Astrocyte of the hippocampus (primary cell): Measurements from ENCODE around the gene CST6.
A peak's percentile ranks its signal among the peaks of the same experiment; 100 is the strongest.
"Not testable (repeated sequence)": the region's sequence is repeated elsewhere in the genome, so short reads cannot be mapped to it uniquely, and the experiment has no call there.

Experiments used
- DNase-seq: peaks from one replicate; pipeline ENCODE4 v3.0.0; 2011; ENCODE audit warnings: low read depth, low spot score

Gene CST6

DNA sequence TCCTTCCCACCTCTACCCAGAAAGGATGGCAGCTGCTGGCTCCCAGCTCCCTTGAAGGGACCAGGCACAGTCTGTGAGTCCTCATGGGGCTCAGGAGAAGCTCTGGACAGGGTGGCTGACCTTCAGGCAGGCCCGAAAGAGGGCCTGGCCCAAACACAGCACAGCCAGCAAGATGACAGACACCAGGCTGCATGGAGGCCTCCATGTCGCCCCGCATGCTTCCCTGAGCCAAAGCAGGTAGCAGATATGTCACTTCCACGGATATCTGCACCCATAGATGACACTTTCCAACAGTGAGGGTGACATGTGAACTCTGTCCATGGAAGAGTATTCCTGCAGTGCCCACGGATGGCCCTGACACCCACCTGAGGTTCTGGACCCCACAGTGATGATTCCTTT, 28.2 kb upstream of the CST6 start:
- no peak for DNase-seq

DNA sequence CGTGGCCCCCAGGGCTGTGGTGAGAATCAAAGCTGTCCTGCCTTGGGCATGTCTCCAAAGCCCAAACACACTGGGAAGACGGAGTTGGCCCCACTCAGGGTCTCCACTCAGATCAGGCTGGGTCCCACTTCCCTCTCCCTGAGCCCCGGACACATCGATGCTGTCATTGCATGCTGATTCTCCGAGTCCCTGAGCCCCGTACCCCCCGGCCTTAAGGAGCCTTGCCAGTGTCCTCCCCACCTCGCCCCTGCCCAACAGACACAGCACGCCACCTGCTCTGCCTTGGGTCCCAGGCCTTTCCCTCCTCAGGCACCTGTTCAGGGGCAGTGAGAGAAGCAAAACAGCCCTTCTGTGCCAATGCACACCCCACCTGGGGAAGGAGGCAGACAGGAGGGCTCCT, 24.5 kb upstream of the CST6 start:
- no peak for DNase-seq

DNA sequence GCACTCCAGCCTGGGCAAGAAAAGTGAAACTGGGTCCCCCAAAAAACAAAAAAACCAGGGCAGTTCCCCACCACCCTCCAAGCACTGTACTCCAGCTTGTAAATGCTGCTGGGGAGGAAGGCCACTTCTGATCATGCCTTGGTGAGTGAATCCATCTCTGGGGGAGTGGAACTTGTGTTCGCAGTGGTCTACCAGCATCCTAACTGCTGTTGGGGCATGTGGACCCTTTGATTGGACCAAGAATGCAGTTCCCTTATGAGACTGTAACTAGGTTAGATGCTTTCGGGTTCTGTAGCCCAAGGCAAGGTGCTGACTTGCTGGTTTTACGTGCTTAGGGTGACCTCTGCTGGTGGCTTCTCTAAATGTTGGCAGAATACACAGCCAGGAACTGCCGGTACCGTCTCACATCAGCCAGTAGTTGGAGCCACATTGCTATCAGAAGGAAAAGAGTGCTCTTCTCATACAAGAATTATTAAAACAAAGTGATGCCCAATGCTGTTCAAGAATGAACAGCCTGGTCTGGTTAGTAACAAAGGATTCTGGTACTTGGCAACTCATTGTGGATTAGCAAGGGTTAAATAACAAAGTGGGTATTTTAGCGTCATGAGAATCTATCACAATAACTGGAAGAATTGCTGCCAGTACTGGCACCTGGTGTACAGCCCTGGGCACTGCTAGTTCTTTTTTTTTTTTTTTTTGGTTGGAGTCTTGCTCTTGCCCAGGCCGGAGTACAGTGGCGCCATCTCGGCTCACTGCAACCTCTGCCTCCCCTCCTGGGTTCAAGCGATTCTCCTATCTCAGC, 22.8 kb upstream of the CST6 start:
- peak; percentile 97 for DNase-seq

DNA sequence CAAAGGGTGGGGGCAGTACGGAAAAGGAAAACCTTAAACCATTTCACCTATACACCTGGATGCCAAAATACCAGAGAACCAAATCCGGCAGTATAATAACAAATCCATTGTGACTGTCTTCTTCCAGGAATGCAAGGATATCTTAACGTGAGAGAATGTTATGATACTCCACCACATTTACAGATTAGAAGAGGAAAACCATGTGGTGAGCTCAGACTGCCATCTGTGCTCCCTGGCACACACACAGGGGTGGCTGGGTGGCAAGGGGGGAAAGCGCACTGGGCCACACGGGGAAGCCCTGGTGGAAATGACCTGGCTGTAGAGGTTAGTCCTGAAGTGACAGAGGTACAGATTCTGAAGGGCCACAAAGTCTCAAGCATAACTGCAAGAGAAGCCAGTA, 19.8 kb upstream of the CST6 start:
- no peak for DNase-seq

DNA sequence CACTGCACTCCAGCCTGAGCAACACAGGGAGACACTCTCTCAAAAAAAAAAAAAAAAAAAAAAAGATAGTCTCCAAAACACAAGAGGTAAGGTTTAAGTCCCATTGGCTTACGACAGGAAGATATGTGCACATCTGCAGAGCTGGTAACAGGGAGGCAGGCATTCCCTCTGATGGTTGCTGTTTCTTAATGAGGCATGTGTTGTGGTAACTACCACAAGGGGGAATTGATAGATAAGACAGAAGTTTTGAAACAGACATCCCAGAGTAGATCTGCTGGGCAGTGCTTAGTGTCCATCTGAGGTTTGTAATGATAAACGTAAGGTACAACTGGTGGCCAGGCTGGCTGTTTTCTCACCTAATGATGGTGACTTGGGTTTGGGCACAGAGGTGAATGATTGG, 14.5 kb upstream of the CST6 start:
- DNase-seq = no peak

DNA sequence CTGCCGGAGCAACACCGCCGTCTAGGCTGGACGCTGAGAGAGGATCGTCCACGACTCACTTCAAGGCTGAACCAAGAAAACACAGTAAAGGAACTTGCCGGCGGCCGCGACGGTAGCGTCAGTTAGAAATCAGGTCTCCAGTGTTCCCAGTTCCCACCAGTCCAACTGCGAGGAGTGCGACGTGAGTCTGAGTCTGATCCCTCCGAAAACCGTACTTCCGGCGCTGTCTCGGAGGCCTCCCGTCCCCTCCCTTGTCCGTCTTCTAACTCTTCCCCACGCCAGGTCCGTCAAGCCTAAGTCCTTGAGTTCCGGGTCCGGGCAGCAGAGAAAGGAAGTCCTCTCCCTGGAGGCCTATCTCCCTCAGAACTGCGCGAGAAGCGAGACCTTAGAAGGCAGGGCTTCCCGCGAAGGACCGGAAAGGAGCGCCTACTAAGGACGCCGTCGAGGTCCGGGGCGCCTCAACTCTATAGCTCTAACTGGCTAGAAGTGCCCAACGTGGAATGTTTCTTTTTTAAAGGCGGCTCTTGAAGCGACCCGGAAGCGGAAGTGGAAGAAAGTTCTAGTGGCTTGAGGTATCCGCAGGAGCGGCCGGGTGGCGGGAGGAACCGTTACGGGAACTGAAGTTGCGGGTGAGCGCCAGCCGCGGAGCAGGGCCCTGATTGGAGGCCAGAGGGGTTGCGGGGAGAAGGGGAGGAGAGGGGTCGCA, 9.7 kb upstream of the CST6 start, which contains the start of the genes BANF1 and EIF1AD:
BANF1 (plus strand) TSS at position 562 of the 706 bp plus-strand sequence. CDS start 748 bp downstream, outside the sequence.
EIF1AD (minus strand) TSS at position 216 of the 706 bp plus-strand sequence. CDS start 1,768 bp downstream, outside the sequence.
- DNase-seq = peak; percentile 98

DNA sequence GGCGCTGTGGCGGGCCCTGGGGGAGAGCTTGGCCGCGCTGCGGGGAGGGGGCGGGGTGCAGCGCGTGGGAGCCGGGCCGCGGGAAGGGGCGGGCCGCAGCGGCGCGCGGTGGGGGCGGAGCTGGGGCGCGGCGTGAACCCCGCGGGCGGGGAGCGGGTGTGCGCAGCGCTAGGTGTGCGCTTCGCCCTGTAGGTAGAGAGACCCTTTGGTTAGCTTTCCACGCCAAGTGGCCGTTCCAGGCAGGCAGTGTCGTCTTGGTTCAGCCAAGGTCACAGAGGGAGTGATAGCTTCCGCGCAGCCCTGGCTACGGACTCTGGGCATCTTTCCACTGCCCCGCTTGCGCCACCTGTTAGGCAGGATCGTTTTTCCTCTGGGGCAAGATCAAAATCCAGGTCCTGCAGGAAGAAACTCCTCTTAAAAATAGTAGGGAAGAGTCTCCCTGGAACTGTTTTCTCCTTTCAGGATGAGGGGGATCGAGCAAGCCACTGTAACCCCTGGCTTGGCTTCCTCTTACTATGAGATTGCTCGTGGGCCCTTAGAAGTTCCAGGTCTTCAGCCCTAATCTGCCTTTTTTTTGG, 9.1 kb upstream of the CST6 start:
- peak; percentile 75 for DNase-seq

DNA sequence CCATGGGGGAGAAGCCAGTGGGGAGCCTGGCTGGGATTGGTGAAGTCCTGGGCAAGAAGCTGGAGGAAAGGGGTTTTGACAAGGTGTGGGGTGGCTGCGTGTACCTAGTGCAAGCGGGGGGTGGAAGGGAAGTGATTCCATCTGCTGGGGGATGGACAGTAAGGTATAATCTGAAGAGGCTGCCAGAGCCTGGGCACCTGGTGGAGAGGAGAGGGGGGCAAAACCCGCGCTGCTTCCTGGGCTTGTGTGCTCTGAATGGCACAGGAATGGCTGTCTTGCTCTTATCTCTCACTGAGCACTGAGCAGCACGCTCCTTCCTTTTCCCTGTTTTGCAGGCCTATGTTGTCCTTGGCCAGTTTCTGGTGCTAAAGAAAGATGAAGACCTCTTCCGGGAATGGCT, 8.5 kb upstream of the CST6 start:
- no peak for DNase-seq

DNA sequence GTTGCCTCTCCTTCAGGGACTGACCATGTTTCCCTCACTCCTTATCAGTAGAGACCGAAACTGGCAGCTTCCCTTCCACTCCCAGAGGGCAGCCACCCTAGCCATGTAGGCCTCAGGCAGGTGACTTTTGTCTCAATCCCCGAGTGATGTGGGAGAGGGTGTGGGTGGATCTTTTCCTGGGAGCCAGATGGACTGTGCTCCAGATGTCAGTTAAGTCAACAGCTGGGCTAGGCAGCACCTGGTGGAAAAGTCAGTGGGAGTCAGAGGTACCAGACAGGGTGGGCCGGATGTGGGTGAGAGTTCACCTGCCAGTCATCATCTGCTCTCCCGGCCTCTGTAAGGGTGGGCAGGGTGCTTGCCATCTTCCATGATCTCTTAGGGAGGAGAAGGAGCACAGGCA, 7.6 kb upstream of the CST6 start:
- DNase-seq = no peak

DNA sequence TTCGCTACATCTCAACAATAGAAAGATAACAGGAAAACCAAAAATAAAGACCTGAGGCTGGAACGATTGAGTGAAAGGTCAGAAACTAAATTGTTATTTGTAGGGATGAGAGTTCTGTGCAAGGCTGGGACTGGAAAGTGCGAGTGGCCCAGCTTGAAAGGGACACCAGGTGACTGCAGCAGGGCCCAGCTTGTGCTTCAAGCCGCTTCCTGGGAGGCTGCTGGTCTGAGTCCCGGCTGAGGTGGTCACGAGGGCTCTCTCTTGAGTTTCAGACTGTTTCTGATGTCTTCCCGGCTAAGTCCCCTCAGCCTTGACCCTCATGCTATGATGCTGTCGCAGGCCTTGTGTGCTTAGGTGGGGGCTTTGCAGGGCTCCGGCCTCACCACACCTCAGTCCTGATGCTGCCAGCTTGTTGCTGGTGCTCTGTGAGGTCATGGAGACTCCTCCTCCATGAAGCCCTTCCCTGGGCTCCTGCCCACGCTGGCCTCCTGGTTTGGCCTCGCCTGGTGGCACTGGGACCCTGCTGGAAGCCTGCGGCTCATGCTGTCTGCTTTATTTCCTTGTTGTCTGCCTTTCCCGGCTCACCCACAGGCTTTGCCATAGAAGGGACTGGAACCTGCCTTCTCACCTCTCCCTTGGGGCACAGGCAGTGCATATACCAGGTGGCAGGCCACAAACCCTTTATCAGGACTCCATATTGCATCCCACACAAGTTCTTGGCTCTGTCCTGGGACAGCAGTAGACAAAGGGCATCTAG, 5.5 kb upstream of the CST6 start:
- DNase-seq = no peak

DNA sequence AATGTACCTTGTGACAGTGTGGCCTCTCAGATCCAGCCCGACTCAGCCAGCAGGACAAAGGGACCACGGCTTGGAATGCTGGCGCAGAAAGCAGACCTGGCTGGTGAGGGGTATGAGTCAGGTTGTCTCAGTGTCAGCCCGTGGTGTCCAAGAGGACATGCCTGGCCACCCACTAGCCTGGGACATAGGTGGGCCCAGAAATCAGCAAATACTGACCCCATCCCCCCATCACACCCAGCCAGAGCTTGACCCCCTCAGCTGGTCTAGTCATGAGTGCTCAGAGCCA, 5.0 kb upstream of the CST6 start:
- DNase-seq = no peak

DNA sequence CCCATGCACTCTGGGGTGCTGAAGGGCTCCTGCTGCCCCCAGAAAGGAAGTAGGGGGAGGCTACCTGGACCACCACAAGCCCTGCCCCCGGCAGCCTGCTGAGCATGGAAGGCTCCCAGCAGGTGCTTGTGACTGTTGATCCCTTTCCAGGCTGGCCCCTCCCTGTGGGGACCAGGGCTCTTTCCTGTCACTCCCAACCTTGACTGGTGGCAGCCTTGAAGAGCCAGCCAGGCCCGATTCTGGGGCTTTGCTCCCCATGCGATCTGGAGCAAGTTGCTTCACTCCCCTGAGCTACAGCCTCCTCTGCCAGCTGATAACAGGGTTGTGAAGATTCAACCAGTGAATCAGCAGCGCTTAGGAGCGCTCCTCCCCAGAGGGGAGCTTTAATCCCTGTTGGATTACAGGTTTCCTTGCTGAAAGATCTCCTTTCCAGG, 4.6 kb upstream of the CST6 start:
- no peak for DNase-seq

DNA sequence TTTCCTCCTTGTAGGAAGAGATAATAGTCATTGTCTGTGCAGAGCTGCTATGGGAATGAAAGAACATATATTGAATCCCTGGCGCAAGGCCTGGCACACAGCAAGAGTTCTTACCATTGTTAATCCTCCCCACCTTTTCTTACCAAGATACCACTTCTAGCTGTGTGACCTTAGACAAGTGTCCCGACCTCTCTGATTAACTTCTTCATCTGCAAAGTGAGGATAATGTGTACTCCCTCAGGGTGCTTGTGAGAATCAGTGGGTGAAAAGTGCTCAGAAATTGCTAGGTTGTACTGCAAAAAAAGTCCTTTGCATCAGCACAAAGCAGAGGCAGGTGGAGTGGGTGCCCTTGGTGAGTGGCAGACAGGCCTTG, 3.7 kb upstream of the CST6 start:
- no peak for DNase-seq

DNA sequence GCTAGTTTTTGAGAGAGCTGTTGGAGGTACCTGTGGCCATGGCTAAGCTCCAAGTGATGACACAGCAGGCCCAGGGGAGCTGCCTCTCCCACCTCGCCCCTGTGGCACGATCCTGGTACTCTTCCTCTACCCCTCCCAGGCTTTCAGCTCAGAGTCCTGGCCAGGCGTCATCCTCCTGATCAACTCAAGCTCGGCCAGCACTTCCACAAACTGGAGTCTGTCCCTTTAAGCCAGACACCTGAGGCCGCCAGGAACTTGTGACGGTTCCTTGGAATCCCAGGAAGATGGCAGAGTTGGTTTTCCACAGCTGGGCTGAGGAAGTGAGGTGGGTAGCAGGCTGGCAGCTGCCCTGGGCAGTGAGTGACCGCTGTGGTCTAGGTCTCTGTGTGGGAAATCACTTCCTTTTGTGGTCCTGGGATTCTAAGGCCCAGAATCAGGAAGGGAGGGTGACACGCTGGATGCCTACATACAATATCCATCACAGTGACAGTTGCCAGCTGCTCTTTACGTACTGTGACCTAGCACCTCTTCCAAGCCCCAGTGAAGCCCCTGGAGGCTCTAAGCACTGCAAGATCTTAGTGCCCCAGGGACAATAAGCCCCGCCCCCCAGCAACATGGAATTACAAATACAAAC, 3.2 kb upstream of the CST6 start:
- no peak for DNase-seq

DNA sequence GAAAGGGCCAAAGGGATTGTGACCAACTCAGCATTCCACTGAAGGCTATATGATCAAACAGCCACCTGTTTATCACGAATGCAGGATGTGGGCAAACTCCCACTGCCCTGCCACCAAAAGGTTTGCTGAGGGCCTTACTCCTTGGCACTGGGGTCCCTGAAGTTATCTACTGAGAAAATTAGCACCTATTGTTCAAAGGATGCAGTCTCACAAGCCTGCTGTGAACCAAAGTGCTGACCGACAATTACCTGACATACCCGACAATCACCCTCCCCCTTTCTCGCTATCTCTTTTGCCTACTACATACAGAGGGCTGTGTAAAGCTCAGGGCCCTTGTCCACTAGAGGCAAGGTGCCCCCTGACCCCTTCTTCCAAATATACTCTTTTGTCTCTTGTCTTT, 1.8 kb upstream of the CST6 start:
- DNase-seq = not testable (repeated sequence)

DNA sequence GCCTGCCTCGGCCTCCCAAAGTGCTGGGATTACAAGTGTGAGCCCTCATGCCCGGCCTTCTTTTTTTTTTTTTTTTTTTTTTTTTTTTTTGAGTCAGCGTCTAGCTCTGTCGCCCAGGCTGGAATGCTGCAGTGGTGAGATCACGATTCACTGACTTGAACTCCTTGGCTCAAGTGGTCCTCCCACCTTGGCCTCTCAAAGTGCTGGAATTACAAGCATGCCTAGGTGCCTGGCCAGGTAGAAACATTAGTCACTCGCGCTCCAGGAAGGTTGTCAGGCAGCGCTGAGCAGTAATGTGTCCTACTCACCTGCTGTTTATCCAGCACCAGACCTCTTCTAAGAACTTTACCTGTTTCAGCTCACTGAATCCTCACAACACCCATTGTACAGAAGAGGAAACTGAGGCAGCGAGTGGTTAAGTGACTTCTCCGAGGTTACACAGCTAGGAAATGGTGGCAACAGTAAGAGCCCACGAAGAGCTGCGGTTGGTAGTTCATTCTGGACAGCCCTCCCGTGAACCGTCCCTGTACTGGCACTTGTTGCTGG, 496 bp upstream of the CST6 start:
- DNase-seq = peak; percentile 77

DNA sequence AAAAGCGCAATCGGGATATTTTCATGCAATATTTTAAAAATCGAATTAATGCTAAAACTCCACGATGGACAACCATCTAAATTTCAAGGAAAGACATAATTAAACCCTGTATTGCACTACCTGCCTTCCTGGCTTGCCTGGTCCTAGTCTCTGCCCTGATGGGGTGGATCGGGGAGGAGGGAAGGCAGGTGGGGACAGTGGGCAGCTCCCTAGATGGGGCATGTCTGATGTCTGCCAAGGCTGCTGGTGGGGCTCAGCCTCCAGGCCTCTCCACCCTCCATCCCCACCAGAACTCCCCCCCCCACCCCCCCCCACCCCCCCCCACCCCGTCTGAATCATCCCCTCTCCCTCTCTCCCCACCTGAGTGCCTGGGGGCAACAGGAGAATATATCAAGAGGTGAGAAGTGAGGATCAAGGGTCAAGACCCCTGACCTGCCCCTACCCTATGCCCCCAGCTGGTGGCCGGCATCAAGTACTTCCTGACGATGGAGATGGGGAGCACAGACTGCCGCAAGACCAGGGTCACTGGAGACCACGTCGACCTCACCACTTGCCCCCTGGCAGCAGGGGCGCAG, 650 bp downstream of the CST6 start:
- DNase-seq = no peak

DNA sequence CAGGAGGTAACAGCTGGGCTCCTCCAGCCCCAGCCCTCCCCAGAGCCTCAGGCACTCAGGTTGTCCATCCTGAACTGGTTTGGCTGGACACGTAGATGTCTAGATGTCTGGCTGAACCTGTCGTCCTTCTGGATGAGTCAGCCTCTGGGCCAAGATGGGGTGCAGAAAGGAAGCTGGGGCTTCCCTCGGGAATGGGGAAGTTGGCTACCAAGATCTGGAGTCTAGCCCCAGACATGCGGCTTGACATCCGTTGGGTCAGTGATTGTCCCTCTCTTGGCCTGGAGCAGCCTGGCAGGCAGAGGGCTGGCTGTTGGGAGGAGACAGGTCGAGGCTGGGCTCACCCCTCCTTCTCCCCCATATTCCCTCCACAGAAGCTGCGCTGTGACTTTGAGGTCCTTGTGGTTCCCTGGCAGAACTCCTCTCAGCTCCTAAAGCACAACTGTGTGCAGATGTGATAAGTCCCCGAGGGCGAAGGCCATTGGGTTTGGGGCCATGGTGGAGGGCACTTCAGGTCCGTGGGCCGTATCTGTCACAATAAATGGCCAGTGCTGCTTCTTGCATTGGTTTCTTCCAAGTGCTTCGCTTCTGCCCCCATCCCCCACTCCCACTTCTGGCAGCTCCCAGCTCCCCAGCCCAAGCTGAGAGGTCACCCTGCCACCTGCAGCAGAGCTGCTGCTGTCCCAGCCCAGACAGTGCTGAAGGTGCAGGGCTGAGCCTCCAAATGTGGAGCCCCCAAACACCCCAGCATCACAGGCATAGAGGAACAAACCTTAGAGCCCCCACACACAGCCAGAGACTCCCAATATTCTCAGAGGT, 1.3 kb downstream of the CST6 start:
- no peak for DNase-seq

DNA sequence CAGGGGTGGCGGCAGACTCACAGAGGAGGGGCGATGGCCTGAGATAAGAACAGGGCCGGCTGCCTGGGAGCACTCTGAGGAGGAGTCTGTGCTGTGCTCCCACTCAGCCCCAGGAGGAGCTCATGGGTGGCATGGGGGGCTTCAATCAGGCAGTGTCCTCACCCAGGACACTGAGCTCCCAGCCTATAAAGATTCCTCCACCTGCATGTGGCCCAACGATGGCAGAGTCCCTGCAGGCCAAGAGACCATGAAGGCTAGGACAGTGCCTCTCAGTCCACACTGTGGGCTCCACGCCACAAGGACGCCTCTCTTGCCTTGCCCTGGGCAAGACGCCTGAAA, 1.9 kb downstream of the CST6 start:
- DNase-seq = no peak

DNA sequence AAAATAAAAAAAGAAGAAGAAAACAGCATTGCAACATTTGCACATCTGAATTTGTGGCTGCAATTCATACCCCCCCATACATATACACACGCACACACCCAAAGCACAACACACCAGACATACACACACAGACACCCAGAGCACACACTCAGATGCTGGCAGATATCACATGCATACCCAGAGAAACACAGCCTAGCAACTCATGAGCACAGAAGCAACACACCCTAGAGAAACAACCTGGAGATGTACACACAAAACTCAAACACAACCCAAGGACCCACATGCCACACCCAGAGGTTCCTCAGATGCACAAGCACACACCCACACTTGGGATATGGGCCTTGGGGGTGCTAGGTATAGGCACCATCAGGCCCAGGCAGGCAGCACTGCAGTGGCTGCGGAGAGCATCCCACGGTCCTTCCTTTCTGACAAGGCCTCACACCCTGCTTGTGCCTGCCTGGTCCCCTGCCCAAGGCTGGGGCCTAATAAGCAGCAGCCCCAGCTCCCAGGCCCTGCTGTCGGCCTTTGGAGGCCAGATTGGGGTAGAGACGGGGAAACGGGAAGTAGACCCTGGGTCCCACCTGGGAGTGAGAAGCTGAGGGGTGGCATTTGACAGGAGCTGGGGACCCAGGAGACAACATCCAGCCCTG, 3.1 kb downstream of the CST6 start:
- DNase-seq = no peak
